ENCODE results near the gene SORCS2.

DNA sequence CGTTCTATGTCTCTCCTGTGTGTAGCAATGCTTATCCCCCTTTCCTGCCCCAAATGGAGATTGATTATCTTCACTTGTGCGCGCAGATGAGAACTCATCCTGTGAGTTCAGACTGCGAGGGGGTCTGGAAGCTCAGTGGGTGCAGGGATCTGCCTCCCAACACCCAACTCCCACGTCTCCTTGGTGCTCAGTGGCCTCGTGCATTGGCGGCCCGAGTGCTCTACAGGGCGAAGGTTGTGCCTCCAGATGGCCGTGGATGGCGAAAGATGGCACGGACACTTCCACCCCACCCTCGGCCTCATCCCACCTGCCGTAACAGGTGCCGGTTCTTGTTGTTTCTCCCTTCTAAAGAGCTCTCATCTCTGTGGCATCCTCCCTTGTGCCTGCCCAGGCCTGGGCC is 45.1 kb upstream of the SORCS2 start:
- TF ChIP-seq, protein P1, sequence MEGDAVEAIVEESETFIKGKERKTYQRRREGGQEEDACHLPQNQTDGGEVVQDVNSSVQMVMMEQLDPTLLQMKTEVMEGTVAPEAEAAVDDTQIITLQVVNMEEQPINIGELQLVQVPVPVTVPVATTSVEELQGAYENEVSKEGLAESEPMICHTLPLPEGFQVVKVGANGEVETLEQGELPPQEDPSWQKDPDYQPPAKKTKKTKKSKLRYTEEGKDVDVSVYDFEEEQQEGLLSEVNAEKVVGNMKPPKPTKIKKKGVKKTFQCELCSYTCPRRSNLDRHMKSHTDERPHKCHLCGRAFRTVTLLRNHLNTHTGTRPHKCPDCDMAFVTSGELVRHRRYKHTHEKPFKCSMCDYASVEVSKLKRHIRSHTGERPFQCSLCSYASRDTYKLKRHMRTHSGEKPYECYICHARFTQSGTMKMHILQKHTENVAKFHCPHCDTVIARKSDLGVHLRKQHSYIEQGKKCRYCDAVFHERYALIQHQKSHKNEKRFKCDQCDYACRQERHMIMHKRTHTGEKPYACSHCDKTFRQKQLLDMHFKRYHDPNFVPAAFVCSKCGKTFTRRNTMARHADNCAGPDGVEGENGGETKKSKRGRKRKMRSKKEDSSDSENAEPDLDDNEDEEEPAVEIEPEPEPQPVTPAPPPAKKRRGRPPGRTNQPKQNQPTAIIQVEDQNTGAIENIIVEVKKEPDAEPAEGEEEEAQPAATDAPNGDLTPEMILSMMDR (IDR thresholded peaks at IDR 0.05) = no peak
- TF ChIP-seq POLR2A (IDR thresholded peaks at IDR 0.05) = no peak
